Suppressor macrophage treated with lipopolysaccharide for 1 hour (primary cell): Measurements from ENCODE around the gene IGFBP7.
A peak's percentile ranks its signal among the peaks of the same experiment; 100 is the strongest.
"Not testable (repeated sequence)": the region's sequence is repeated elsewhere in the genome, so short reads cannot be mapped to it uniquely, and the experiment has no call there.

Source experiments
- DNase-seq, 3 donors: peaks; one replicate each; pipeline ENCODE4 v3.0.0-alpha.2; 2020 to 2022

IGFBP7 gene

GRCh38 chr4:57068237-57068981 is 41.8 kb downstream of the IGFBP7 start:
- DNase-seq = no peak

DNA sequence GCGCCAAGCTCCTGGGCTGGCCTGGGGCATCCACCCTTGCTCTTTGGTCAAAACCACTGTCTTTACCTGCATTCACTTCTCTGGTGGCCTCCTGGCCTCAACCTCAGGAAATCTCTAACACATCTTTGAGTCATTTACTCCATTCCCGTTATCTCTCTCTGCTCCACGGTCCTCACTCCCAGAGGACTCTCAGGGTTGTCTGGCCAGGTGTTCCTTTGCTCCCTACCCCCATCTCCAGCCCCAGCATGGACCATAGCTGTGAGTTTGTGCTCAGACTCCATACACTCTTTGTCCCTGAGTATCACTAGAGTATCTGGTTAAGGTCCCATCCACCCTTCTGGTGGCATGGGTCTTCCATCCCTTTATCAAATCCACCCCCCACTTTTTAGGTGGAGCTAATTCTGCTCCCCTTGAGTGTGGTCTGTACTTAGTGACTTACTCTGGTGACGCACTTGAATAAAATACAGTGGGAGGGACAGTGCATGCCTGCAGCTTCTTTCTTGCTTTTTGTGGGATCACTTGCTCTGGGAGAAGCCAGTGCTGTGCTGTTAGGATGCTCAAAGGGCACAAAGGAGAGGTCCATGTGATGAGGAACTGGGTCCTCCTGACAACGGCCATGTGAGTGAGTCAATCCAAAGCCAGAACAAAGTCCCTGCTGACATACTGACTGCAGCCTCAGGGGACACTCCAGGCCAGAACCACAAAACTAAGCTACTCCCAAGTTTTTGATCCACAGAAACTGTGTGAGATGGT is 44.3 kb downstream of the IGFBP7 start:
- peak; percentile 49 to 60 (median 57) for DNase-seq

GRCh38 chr4:57064811-57065711 is 45.1 kb downstream of the IGFBP7 start:
- no peak for DNase-seq

GRCh38 chr4:57064120-57064519 is 46.1 kb downstream of the IGFBP7 start:
- DNase-seq = no peak

DNA sequence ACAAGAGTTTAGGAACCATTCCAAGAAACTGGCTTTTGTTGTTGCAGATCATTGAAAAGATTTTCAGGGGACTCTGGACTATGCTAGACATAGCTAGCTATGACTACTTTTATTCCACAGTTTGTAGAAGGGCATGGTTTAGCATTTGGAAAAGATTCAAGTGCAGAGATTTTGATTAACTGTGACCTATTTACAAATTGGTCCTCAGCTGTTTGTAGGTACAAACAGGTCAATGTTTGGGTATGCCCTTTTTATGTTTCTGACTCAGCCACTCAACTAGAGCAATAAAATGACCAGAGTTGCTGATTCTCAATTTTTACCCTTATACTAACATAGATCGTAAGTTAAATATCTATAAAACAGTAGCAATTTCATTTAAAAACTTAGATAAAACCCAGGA is 46.7 kb downstream of the IGFBP7 start:
- no peak for DNase-seq

- DNase-seq = peak; percentile 68 to 88 (median 74)
Measured at GRCh38 chr4:57061395-57061794, 48.8 kb downstream of the IGFBP7 start.

DNA sequence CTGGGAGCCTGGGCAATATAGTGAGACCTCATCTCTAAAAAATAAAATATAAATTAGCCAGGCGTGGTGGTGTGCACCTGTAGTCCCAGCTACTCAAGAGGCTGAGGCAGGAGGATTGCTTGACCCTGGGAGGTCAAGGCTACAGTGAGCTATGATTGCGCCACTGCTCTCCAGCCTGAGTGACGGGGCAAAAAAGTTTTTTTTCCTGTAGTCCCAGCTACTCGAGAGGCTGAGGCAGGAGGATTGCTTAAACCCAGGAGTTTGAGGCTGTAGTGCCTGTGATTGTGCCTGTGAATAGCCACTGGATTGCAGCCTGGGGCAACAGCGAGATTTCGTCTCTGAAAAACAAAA is 49.5 kb downstream of the IGFBP7 start:
- DNase-seq = peak in 2 of 3 donors; percentile 17 to 24

DNA sequence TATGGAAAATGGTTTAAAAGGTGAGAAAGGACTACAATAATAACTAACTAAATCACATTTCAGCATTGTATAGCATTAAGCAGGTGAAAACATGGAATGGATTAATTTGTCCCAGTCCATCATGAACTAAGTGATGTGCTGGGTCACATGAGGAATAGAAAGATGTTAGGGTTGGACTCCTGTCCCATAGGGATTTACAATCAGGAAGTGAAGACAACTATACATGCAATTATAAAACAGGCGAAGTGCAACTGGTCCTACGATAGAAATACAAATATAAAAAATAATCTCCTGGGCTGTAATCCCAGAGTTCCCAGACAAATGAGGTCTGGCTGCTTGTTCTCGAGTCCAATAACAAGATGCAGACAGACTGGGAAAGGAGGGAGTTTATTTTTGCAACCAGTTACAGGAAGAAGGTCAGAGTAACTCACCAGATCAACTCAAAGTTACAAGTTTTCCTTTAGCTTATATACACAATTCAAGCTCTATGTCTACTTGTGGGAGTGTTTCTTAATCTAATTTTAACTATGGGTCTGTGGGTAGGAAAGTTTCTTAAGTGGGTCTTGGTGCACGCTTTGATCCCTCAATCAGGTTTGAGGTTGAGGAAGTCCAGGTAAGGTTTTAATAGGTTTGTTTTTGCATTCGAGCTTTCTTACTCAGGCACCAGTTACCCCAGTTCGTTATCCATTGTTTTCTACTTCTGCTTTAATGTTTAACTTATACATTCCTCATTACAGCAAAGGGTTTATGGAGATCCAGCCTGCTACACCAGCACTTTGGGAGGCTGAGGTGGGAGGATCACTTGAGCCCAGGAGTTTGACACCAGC is 50.1 kb downstream of the IGFBP7 start:
- no peak for DNase-seq

DNA sequence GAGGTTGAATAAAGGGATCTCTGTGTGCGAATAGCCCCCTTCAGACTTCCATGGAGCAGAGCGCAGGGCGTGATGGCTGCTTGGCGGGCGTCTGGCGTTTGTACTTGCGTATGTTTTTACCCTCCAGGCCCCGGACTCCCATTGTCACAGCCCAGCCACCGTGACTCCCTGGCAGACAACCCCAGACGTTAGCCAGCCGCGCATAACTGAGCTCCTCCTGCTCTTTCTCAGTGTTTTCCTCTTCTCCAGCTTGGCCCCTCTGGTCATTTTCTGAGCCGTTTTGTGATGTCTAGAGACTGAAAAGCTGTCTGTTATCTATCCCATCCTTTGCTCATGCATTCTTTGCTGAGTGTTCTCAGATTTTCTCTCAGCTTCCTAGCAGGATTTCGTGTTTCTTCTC is 54.3 kb downstream of the IGFBP7 start:
- DNase-seq = no peak

GRCh38 chr4:57053508-57053907 is 56.7 kb downstream of the IGFBP7 start:
- DNase-seq = no peak

- DNase-seq = no peak
Measured at GRCh38 chr4:57051524-57051923, 58.7 kb downstream of the IGFBP7 start.

DNA sequence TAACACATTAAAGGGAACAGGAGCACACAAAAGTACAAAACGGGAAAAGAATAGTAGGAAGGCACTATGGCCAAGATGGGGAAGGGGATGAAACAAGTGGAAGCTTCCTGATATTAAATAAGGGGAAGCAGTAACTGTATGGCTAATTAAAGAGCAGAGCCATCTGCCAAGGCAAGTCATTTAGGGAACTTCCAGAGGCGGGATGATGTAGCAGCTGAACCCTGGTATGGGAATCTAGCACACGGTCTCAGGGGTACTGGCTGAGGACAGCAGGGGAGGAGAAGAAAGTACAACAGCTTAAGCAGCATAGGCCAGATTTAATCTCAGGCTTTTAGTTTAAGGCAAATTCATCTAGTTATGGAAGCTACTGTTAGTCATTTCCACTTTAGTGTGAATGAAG is 59.1 kb downstream of the IGFBP7 start:
- peak; percentile 85 to 91 (median 85) for DNase-seq

- DNase-seq = no peak
Measured at GRCh38 chr4:57048590-57049304, 61.4 kb downstream of the IGFBP7 start.

DNA sequence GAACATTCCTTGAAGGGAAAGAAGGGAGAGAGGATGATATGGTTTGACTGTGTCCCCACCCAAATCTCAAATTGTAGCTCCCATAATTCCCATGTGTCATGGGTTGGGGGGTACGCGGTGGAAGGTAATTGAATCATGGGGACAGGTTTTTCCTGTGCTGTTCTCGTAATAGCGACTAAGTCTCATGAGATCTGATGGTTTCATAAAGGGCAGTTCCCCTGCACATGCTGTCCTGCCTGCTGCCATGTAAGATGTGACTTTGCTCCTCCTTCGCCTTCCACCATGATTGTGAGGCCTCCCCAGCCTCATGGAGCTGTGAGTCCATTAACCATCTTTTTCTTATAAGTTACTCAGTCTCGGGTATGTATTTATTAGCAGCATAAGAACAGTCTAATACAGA is 63.1 kb downstream of the IGFBP7 start:
- not testable (repeated sequence) for DNase-seq

- DNase-seq = no peak
Measured at GRCh38 chr4:57044996-57045395, 65.2 kb downstream of the IGFBP7 start.

- DNase-seq = no peak
Measured at GRCh38 chr4:57044279-57044678, 65.9 kb downstream of the IGFBP7 start.

DNA sequence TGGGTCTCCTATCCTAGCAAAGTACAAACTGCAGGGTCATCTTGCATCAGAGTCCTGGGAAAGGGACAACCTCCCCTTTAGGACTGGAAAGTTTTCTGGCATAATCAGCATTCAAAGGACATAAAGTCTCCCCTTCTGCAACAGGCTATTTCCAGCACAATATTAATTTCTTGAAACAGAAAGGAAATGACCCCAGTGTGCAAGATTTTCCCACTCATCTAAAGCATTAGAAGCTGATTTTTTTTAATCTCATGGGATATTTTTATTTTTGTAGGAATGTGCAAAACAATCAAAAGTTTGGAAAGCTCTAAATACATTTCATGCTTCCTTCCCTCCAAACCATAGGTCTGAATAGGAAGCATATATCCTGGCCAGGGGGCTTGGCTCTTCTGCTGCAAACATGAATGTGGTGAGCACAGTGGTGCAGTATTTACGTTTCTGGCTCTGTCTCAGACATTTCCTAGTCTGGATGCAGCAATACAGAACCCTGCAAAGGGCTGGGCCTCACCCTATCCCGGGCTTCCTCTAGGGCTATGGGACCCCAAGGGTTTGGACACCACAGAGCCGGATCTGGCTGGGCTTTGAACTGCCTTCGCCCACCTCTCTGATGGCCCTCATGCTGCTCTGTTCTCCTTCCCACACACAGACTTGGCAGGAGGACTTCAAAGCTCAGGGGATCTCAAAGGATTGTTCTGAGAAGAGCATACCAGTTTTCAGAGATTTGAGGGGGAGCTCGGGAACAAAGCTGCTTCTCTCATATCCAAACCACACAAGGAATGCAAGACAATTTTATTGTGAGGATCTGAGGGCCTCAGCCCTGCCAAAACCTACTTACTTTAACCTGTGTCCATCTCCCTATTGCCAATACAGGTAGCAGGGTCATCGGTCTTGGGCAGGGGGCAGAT is 66.6 kb downstream of the IGFBP7 start:
- no peak for DNase-seq

DNA sequence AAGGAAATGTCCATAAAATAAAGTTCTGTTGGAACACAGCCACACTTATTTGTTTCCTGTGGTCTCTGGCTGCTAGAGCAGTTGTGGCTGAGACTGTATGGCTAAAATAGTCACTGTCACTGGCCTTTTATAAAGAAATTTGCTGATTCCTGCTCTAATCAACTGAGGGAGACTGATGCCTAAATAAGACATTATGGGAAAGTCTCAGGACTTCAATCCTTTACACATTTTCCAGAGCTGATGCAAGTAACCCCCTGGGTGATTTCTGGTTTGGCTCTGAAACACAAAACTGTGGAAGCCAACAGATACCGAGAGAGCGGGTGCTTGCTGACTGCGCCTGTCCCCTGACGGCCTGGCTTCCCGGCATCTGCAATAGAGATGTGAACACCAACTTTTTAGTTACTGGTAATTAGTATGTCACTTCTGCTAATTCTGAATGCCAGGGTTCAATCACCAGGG is 67.4 kb downstream of the IGFBP7 start:
- DNase-seq = no peak

- no peak for DNase-seq
Measured at GRCh38 chr4:57041020-57041419, 69.2 kb downstream of the IGFBP7 start.

GRCh38 chr4:57040510-57040909 is 69.7 kb downstream of the IGFBP7 start:
- DNase-seq = no peak

DNA sequence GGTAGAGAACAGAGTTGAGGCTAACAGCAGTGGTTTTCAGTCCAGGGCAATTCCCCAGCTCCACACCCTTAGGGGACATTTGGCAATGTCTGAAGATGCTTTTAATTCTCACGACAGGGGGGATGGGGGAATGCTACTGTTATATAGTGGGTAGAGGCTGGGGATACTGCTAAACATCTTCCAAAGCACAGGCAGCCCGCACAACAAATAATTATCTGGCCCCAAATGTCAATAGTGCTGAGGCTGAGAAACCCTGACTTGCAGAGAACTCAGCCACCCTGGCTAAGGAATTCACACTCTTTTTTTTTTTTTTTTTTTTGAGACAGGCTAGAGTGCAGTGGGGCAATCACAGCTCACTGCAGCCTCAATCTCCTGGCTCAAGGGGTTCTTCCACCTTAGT is 70.8 kb downstream of the IGFBP7 start:
- DNase-seq = no peak
